HUES48 (cell line): ENCODE measurements around the gene SPNS2.

Experiments
- H3K27ac ChIP-seq: one replicate; pipeline ENCODE4 v1.7.0; 2013; ENCODE audit warnings: low read depth, low read length, inconsistent platforms
- H3K27me3 ChIP-seq: 2 replicates; pipeline ENCODE4 v1.6.1; 2013; ENCODE audit warnings: mild to moderate bottlenecking, low read length; ENCODE audit not compliant: control insufficient read depth, insufficient read depth
- H3K36me3 ChIP-seq: 2 replicates; pipeline ENCODE4 v1.6.1; 2013; ENCODE audit warnings: low read length; ENCODE audit not compliant: control insufficient read depth, insufficient read depth
- H3K4me1 ChIP-seq: 2 replicates; pipeline ENCODE4 v1.6.1; 2013; ENCODE audit warnings: mild to moderate bottlenecking, low read length; ENCODE audit not compliant: control insufficient read depth, insufficient read depth
- H3K4me3 ChIP-seq: 2 replicates; pipeline ENCODE4 v1.5.1; 2013; ENCODE audit warnings: mild to moderate bottlenecking, low read depth, low read length
- H3K9ac ChIP-seq: 2 replicates; pipeline ENCODE4 v1.6.1; 2013; ENCODE audit warnings: mild to moderate bottlenecking, low read depth, low read length, moderate library complexity
- H3K9me3 ChIP-seq: 2 replicates; pipeline ENCODE4 v1.6.1; 2013; ENCODE audit warnings: low read length; ENCODE audit not compliant: control insufficient read depth, insufficient read depth

SPNS2 gene

GRCh38 chr17:4536259-4536741 is 37.6 kb downstream of the SPNS2 start:
- Histone ChIP-seq H3K9ac (no peak overlapping the region), H3K4me3 (peak overlapping the region; percentile 49), H3K27ac (no peak overlapping the region), H3K9me3 (no peaks in the 10 kb centered on the region), H3K36me3 (peaks cover 40% of the 10 kb centered on the region), H3K4me1 (peaks cover 15% of the 10 kb centered on the region), H3K27me3 (peaks cover 32% of the 10 kb centered on the region)

- peaks cover 26% of the 10 kb centered on the region for H3K27me3 ChIP-seq
- peak overlapping the region; percentile 49 for H3K4me3 ChIP-seq
- peaks cover 15% of the 10 kb centered on the region for H3K4me1 ChIP-seq
- no peak overlapping the region for H3K27ac ChIP-seq
- no peak overlapping the region for H3K9ac ChIP-seq
- no peaks in the 10 kb centered on the region for H3K9me3 ChIP-seq
- H3K36me3 ChIP-seq, result peaks cover 46% of the 10 kb centered on the region
These were observed 38.2 kb downstream of the SPNS2 start for GRCh38 chr17:4536742-4537411.

GRCh38 chr17:4537451-4538235 is 39.0 kb downstream of the SPNS2 start:
- Histone ChIP-seq H3K27ac (no peak overlapping the region), H3K36me3 (peaks cover 53% of the 10 kb centered on the region), H3K9me3 (no peaks in the 10 kb centered on the region)

GRCh38 chr17:4538236-4539002 is 39.7 kb downstream of the SPNS2 start:
- no peak overlapping the region for H3K27ac ChIP-seq
- H3K27me3 ChIP-seq, result peaks cover 11% of the 10 kb centered on the region; the same call in 1 of the 2 replicates
- H3K36me3 ChIP-seq, result peaks cover 61% of the 10 kb centered on the region
- H3K4me3 ChIP-seq, result no peak overlapping the region
- no peak overlapping the region for H3K9ac ChIP-seq
- peaks cover 15% of the 10 kb centered on the region for H3K4me1 ChIP-seq
- H3K9me3 ChIP-seq, result no peaks in the 10 kb centered on the region

More at GRCh38 chr17:4537451-4538235, 39.0 kb downstream of the SPNS2 start:
- H3K4me3 ChIP-seq, result no peak overlapping the region
- peaks cover 15% of the 10 kb centered on the region for H3K4me1 ChIP-seq
- H3K9ac ChIP-seq, result no peak overlapping the region
- H3K27me3 ChIP-seq, result peaks cover 19% of the 10 kb centered on the region; the same call in 1 of the 2 replicates

GRCh38 chr17:4539025-4539424 is 40.3 kb downstream of the SPNS2 start:
- Histone ChIP-seq H3K36me3 (peaks cover 67% of the 10 kb centered on the region), H3K4me1 (peaks cover 15% of the 10 kb centered on the region)

GRCh38 chr17:4539576-4540223 is 41.0 kb downstream of the SPNS2 start:
- Histone ChIP-seq H3K4me1 (peaks cover 15% of the 10 kb centered on the region), H3K27me3 (no peaks in the 10 kb centered on the region; the same call in 1 of the 2 replicates), H3K4me3 (no peak overlapping the region), H3K9me3 (no peaks in the 10 kb centered on the region), H3K9ac (no peak overlapping the region), H3K36me3 (peaks cover 72% of the 10 kb centered on the region), H3K27ac (no peak overlapping the region)

More at GRCh38 chr17:4539025-4539424, 40.3 kb downstream of the SPNS2 start:
- Histone ChIP-seq H3K27ac (no peak overlapping the region), H3K4me3 (no peak overlapping the region), H3K9ac (no peak overlapping the region), H3K27me3 (peaks cover 5% of the 10 kb centered on the region; the same call in 1 of the 2 replicates), H3K9me3 (no peaks in the 10 kb centered on the region)

- H3K4me1 ChIP-seq, result peaks cover 14% of the 10 kb centered on the region
- H3K4me3 ChIP-seq, result no peak overlapping the region
- no peaks in the 10 kb centered on the region for H3K27me3 ChIP-seq
- H3K9ac ChIP-seq, result no peak overlapping the region
- peaks cover 76% of the 10 kb centered on the region for H3K36me3 ChIP-seq
- no peaks in the 10 kb centered on the region for H3K9me3 ChIP-seq
- no peak overlapping the region for H3K27ac ChIP-seq
These were observed 41.6 kb downstream of the SPNS2 start for GRCh38 chr17:4540224-4540651.

GRCh38 chr17:4540687-4541327 is 42.1 kb downstream of the SPNS2 start:
- H3K27me3 ChIP-seq, result no peaks in the 10 kb centered on the region
- no peak overlapping the region for H3K27ac ChIP-seq

GRCh38 chr17:4541328-4542002 is 42.8 kb downstream of the SPNS2 start:
- Histone ChIP-seq H3K36me3 (peaks cover 88% of the 10 kb centered on the region), H3K27ac (no peak overlapping the region), H3K27me3 (no peaks in the 10 kb centered on the region), H3K9me3 (no peaks in the 10 kb centered on the region), H3K4me1 (peaks cover 6% of the 10 kb centered on the region; the same call in 1 of the 2 replicates), H3K9ac (no peak overlapping the region), H3K4me3 (no peak overlapping the region)

More at GRCh38 chr17:4540687-4541327, 42.1 kb downstream of the SPNS2 start:
- H3K36me3 ChIP-seq, result peaks cover 81% of the 10 kb centered on the region
- H3K4me3 ChIP-seq, result no peak overlapping the region
- H3K4me1 ChIP-seq, result peaks cover 10% of the 10 kb centered on the region; the same call in 1 of the 2 replicates
- no peak overlapping the region for H3K9ac ChIP-seq
- no peaks in the 10 kb centered on the region for H3K9me3 ChIP-seq
